Measurements from ENCODE around the gene KIRREL3.

Gene KIRREL3

DNA sequence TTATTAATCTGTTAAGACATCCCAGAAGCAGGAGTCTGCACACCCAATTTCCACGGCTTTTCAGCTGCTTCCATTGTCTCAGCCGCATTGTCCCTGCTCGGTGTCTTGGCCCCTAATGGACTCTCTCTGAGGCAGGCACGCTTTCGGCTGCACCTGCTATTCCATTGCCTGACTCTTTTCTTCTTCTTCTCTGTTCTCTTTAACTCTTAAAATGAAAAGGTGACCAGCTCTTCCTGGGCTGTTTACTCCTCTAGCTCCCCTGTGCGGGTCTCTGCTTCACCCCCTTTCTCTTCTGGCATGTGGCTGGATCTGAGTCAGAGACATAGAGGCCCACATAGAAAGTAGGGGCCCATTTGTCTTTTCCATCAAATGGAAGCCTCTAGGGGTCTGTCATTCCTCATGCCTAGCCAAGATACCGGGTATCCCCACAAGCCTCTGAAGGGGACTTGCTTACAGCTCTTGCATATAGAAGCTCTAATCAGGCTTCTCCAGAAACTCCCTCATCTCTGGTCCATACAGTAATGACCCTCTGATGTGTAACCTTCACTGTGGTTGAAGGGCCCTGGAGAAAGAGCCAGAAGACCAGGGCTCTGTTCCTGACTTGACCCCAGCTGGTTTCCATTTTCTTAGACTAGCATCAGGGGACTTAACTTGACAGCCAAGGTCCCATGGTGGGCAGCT is 401.2 kb downstream of the KIRREL3 start:
- DNase-seq, result no peak
- no peak for ATAC-seq

DNA sequence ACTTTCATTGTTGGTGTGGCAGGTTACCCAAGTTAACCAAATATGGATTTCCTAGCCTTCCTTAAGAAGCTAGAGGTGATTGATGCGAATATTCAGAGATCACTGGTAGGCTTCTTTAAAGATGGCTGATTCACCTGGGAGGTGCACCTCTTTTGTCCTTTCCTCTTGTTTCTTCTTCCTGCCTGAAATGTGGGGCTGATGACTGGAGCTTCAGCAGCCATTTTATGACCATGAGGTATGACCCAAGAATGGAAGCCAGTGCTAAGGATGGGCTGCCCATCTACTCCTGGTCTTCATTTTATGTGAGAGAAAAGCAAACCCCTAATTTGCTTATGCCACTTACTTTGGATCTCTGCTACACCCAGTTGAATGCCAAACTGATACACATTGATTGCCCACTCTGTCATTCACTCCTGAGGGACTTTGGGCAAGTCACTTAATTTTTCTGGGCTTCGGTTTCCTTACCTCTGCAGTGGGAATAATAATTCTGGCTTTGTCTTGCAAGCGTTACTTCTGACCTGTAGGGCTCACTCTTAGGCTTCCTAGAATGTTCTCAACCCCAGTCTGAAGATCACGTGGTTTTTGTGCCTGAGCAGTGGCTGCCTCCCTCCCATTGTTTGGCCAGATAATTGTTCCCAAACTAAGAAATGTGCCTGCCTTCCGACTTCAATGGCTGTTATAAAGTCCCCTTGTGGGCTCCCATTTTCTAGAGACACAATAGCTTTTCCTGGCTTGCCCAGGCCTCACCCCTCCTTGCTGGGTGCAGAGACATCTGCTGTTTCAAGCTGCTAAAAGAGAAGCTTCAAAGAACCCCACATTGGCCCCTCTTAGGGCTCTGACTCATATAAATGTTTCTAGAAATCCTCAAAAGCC is 402.0 kb downstream of the KIRREL3 start:
- ATAC-seq (no peak), DNase-seq (no peak)

DNA sequence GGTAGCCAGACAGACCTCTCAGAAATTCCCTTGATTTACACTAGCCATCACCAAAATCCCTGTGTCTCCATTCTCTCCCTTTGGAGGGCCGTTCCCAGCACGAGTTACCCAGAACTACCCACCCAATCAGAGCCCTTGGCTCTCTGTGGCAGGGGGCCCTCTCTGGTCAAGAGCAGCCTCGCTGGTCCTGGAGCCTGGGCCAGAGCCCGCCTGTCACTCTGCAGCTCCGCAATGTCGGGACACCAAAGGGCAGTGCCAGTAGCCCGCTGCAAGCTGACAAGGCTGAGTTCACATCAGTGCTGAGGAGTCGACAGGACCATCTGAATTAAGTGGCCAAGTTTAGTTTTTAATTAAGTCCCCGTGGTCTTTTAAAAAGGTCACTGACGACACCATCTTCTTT is 403.5 kb downstream of the KIRREL3 start:
- DNase-seq, result no peak
- ATAC-seq, result no peak

DNA sequence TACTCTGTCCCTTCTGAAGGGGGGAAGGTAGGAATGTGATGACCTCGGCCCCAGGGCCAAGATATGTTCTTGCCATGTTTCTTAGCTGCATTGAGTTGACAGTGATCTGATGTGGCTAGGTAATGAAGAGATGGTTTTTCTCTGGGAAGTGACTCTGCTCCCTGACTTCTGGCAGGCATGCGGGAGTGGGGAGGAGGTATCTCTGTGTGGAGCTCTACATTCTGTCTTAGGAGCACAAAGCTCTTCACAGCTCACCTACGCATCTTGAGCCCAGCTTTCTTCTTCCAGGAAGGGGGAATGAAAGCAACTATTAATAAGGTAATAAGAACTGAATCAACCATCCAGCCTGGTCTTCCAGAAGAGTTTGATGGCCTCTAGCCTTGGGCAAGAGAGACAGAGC is 404.1 kb downstream of the KIRREL3 start:
- DNase-seq, result no peak
- ATAC-seq, result no peak

DNA sequence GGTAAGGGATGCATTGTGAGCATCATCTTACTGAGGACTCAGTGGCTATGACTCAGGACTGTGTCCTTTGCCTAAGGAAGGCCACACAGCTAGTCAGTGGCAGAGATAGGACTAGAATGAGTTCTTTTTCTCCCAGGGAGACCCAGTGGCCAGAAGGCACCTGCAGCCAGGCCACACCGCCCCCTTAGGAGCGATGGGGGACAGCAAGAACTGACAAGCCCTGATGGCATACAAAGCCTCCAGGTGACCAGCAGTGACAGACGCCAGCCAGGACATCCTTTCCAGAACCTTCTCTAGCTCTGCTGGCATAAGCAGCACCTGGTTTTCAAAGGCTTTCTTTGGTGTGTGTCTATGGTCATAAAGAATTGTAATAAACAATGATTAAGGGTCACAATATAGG is 405.0 kb downstream of the KIRREL3 start:
- DNase-seq (no peak), ATAC-seq (no peak)

DNA sequence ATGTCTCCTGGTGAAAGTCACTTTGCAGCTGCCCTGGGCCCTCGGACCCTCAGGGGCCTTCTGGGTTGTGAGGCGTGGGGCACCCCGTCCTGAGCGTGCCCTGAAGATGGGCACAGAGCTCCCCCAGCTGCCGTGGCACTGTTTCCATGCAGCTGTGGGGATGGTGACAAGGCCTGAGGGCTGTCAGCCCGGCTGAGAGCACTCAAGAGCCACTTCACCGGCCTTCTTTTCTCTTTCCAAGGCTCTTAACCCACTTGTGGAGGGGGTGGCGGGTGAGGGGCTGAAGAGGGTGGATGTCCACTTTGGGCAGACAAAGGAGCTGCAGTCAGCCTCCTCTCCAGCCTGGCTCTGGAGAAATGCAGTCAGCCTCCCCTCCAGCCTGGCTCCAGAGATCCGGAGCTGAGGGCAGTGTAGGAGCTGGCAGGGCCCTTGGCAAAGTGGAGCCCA is 405.6 kb downstream of the KIRREL3 start:
- ATAC-seq (no peak), DNase-seq (no peak)

DNA sequence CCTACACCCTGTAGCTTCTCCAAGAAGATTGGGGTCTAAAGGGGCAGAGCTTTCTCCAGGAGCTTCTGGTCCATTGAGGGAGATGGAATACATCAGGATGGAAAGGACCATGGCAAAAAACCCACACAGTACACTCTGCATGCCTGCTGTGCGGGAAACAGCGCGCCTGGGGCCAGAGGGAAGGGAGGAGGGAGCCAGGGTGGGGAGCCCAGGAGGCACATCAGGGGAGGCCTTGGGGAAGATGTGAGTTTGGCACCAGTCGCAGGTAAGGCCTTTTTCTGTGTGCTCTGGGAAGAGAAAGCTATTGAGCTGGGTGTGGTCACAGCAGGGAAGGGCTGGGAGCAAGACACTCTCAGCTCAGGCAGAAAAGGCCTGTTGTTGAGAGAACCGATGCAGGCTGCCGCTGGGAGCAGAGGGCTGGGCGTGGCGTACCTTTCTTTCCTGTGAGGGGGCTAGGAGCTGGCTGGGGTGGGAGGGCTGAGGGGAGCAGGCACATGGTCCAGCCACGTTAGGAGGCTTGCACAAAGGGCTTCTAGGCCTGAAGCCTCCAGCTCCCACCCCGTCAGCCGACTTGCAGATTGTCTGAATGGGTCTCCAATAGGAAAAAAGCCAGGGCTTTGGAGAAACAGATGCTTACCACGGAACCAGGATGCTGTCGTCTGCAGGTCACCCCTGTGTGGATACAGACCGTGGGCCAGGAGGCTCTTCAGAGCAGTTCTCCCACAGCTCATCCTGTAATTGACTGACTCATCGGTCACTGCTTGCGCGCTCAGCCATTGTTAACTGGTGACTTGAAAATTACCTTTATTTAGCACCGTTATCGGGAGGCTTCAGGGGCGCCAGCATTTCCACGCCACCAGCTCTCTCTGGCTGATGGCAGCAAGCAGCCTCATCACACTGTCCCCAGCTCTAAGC is 407.8 kb downstream of the KIRREL3 start:
- ATAC-seq, result no peak
- DNase-seq, result no peak

DNA sequence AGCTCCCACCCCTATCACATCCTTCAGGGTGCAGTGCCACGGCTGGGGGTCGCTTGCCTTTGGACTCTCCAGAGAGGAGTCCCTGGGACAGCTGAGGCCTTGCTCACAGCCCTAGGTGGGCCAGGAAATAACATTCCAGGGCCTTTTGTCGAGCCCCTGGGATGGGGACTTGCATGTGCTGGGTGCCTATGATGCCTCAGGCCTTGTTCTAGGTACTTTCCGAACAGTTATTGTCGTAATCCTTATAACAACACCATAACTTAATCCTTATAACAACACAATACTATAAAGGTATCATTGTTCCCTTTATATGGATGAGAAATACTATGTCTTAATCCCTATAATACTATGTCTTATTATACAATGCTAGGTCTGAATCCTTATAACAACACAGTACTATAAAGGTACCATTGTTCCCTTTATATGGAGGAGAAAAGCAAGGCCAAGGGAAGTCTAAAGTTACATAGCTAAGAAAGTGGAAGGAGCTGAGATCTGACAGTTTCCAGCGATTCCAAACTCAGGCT is 408.5 kb downstream of the KIRREL3 start:
- DNase-seq (no peak), ATAC-seq (no peak)

DNA sequence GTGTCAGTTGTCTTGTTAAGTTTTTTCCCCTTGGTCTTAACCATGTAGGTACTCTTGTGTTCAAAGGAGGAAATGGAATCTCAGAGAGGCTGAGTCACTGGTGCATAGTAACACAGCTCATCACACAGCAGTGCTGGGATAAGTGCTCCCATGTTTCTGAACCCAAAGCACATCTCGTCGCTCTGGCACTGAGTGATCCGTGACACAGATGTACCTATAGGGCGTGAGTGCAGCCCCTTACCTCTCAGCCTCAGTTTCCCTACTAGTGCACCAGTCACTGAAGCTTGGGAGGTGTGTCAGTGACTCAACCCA is 411.1 kb downstream of the KIRREL3 start:
- DNase-seq (no peak), ATAC-seq (no peak)

DNA sequence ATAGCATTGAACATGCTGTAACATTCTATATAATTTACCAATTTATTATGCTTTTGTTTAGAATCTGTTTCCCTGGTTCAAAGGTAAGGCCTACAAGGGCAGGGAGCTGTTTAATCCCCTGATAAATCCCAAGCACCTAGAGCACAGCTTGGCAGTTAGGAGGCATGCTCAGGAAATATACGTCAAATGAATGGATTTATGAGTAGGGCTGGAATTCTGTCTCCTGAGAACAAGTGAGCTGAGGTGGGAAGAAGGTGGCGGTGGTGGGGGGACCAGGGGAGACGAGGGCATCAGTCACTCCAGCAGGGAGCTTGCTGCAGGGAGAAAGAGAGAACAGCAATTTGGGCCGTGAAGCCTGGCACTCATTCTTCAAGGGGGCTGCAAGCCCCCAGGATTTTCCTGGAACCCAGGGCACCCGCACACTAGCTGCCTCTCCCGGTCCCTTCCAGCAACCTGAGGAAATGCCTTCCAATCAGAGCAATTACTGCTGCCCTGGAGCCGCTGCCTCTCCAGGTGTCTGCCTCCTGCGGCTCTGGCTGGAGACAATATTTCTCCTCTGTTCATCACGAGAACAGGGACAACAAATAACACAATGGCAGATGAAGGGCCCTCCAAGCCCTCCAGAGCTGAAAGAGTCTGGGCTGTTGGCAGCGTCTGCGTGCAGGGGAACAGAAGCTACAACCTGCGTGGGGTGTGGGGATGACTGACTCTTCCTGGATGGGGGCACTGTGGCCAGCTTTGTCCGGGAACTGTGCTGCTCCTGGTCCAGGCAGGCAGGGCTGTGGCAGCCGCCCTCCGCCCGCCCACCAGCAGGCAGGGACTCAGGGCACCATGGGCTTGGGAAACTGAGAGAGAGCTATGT is 411.7 kb downstream of the KIRREL3 start:
- no peak for ATAC-seq
- DNase-seq, result no peak

DNA sequence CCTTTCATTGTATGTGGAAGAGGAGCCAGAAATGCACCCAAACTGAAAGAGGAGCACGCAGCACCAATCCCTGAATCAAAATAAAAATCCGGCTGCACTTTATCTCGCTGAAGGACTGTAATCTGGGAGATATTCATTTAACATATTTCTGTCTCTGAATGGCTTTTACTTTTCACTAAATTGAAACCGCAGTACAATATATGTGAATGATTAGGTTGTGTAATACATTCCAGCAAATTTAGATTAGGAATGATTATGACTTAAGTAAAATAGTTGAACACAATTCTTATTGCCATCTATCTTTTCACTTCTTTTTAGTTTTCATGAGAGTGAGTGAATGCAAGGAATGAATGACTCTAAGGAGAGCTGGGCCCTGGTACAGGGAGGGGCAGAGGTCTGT is 413.0 kb downstream of the KIRREL3 start:
- no peak for ATAC-seq
- no peak for DNase-seq

DNA sequence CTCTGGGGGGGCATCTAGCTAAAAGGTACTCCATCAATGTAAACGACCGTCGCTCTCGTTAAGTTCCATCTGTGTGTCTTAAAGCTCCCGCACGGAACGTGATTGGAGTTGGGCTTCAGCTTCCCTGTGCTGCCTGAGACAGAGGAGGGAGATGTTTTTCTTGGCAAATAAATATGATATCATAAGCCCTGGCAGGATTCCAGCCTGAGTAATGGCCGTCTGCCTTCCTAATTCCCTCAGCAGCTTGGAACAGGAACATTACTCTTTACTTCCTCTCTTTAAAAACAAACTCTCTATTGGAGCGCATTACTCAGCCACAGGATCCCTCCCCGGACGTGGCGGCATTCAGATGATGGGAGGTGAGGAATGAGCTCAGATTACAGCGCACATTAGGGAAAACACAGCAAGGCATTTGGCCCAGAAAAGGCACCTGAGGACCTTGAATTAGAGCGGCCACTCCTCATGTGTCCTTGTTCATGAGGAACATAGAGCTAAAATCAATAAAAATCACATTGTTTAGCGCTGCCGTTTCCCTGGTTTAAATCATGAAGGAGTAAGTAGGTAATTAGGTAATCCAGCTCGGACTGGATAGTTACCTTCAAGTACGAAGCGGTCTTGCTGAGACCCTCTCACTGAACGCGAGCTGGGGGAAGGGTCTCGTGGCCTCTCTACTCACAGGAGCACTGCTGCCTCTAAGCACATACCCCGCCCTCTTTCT is 414.6 kb downstream of the KIRREL3 start:
- ATAC-seq, result no peak
- no peak for DNase-seq

DNA sequence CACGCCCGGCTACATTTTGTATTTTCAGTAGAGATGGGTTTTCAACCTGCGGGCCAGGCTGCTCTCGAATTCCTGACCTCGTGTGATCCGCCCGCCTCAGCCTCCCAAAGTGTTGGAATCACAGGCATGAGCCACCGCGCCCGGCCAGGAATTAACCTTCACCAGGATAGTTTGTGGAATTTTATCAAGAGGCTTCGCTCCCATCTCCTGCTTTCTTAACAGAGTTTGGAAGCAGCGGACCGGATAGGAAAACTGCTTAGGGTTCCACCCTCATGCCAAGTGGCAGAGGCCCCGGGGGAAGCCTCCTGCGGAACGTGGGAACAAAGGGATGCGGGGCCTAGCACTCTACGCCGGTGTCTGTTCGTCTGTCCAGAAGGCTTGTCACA is 415.2 kb downstream of the KIRREL3 start:
- ATAC-seq (no peak), DNase-seq (no peak)

DNA sequence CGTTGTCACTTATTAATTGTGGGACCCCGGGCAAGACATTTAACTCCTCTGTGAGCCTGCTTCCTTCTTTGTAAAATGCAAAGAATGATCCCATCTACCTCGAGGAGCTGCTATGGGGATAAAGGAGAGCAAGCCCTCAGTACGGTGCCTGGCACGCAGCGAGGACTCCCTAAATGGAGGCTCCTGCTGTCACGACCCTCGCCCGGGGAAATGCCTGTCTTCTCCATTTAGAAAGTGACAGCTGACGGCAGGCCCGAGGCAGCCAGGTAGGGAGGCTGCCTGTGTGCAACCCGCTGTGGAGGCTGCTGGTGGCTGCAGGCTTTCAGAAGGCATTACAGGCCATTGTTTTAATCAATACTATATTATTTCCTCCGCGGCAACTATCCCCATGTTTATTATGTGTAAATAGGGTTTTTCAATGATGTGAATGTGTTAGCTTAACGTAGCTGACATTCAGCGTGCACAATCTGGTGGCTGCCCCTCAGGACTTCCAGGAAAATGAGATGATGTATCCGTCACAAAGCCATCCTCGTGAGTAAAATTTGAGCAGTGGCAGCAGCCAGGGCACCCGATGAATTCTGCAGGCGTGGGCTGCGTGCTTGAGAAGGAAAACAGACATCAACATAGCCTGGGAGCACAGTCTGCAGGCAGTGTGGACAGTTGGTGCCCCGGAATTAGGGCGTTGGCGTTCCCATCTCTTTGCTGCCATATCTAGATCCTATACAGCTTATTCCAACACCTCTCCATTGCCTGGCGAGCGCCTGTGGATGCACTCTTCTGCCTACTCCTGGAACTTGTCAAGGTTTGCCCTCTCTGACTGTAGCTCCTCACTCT is 416.8 kb downstream of the KIRREL3 start:
- DNase-seq (no peak), ATAC-seq (no peak)

DNA sequence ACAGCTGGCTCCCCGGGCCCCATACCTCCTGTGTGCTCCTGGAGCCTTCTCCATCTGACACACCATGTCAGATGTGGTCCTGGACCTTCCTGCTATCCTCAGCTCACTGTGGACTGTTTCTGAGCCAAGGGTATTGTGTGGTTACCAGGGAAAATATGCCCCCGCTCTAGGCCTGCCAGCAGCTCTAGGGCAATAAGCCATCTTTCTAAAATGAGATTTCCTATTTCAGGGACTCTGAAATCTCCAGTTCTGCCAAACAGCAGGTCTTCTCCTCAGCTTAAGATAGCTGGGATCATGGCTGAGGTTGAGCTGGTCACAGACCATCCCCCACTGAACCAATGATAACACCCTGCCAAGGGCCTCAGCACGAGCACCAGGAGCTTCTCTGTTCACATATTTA is 417.5 kb downstream of the KIRREL3 start:
- DNase-seq (no peak), ATAC-seq (no peak)

DNA sequence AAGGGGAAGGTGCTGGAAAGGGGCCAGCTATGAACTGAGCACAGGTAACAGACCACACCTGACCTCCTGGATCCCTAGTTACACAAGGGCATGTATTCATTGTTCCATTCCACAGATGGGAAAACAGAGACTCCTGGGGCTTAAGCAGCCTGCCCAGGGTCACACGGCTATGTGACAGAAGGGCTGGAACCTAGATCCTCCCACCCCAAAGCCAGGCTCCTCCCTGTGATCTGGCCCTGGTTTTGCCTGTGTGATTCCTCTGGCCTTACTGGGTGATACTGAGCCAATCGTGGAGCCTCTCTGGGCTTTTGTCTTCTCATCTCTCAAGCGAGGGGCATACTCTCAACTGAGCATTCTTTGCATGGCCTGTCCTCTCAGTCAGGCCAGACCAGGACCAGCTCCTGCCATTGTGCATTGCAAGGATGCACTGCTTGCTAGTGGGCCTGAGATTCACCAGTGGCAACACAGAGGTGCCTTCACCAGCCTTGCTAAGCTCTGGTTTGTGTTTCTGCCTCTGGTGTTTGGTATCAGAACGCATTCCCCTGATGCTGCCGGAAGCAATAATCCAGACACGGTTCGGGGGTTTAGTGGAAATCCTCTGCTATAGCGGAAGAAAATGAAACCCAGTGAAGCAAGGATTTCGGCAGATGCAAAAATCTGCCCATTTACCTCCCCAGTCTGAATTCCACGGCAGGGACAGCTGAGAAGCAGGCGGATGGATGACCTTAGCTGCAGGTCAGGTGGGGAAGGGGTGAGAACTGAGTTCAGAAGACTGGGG is 418.5 kb downstream of the KIRREL3 start:
- DNase-seq (no peak), ATAC-seq (no peak)

DNA sequence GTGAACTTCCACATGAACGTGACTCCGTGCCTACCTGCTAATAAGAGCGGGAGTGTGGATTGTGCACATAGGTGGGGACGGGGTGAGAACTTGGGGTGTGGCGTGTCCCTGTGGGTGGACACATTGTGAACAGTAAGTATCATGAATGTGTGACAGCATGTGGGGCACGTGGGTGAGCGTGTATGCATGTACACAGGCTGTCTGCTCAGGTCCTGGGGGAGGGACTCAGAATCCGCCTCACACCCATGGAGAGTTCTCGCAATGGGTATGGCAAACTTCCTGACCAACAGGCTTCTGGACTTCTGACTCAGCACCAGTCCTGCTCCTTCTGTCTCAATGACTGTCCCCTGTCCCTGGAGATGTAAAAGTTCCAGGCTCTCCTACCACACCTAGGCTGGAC is 422.1 kb downstream of the KIRREL3 start:
- DNase-seq, result no peak
- ATAC-seq, result no peak

DNA sequence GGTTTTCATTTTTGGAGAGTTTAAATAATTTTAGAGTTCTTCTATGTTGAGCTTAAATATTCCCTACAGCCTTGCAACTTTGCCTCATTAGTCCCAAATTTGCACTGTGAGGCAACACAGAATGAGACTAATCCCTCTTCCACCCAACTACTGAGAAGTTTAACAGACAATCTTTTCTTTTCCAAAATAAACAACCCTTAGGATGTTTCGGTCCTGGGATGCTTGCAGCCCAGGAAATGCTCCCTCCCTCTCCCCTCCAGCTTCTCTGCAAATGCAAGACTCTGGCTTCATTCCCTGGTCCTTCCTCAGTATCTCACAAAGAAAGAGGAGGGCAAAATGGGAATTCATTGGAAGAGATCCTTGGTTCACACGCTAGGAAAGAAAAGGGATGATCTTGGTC is 422.5 kb downstream of the KIRREL3 start:
- ATAC-seq (no peak), DNase-seq (no peak)

DNA sequence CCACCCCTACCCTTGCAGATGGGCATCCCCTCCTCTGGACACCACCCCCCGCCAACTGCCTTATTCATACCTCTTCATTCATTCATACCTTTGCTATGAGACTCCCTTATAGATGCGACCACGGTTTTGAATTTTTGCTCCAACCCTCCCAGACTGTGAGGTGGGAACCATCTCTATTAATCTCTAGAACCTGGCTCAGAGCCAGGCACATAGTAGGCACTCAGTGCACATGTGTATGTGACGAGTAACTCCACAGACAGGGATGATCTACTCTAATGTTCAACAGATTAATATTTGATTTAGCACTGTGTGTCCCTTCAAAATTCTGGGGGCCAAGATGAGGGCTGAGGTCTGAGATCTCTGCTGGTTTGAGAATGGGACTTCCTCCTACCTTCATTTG is 424.7 kb downstream of the KIRREL3 start:
- ATAC-seq (no peak), DNase-seq (no peak)

All from stimulated activated naive CD8-positive, alpha-beta T cell treated with anti-CD3 and anti-CD28 coated beads, Interleukin-15, Interleukin-2, amounts not matched to agents 100 U/mL and 50 U/mL, for 24 hours (primary cell).